HG02938 (cell line): Measurements from ENCODE around the gene NELFA.

Experiments used
- ATAC-seq: cut with Tn5 transposase; IDR thresholded peaks from one replicate; pipeline ENCODE4 v1.9.1; 2021; ENCODE audit warnings: mild to moderate bottlenecking, moderate library complexity; ENCODE audit not compliant: unreplicated experiment

Gene NELFA

DNA sequence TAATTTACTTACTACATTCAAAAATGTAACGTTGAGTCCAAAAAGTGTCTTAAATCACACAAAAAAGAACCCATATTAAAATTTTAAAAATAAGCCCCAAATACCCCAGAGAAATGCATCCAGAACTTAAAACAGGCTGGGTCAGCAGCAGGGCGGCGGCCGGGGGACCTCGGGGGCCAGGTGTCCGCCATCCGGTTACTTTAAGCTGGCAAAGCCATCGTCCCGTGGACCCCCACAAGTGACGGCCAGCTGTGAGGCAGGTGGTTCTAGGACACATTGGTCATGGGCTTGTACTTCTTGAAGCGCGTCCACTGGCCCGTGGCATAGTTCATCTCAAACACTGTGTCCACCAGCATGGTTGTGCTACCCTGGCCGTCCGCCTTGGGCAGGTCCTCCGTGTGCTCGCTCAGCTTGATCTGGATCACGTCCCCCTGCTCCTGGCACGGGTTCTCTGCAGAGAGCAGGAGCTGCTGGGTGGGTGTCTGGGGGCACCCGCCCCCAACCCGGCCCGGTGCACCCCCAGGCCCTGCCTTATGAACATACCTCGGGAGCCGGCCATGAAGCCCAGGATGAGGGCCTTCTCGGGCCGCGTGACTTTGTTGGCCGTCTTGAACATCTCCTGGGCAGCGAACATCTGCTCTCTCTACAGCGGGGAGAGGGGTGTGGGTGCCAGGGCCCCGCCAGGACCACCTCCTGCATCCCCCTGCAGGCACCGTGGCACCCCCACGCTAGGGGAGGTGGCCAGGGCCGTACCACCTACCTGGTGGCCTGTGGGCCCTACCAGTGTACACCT lies 25.5 kb downstream of the NELFA start:
- ATAC-seq, result no peak

DNA sequence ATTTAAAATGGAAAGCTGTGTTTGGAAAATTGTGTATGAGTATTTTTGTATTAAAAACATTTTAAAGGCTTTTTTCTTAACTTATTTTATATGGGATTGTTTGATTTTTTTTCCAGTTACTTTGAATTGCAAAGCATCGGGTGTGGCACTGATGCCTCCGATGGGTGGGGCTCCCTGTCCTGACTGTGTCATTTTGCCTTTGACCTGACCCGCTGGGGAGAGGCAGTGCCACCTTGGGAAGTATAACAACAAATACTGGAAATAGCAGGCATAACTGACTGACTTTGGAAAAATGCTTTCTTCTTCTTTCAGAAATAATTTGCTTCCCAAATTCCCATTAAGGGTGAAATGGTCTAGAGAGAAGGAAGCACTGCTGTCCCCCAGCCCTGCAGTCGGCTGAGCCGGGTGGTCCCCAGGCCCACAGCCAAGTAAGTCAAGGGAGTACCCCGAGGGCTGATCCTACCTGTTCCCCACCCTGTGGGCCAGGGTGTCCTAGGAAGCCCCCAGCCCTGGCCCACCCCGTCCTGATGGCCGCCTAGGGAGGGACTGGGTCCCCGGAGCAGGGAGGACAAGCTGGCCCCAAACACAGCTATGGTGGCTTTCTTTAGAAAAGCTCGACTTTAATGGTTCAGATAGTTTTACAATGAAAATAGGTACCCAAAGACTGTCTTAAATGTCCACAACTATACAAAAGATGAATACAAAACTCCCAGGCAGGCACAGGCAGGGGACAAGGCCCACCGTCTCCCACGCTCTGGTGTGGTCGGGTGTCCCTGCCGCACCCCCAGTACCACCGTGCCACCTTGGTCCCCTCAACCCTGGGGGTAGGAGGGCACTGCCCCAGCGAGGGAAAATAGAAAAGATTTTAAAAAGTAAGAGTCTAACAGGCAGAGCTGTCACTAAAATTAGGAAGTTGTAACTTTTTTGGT lies 26.4 kb downstream of the NELFA start:
- ATAC-seq, result no peak

DNA sequence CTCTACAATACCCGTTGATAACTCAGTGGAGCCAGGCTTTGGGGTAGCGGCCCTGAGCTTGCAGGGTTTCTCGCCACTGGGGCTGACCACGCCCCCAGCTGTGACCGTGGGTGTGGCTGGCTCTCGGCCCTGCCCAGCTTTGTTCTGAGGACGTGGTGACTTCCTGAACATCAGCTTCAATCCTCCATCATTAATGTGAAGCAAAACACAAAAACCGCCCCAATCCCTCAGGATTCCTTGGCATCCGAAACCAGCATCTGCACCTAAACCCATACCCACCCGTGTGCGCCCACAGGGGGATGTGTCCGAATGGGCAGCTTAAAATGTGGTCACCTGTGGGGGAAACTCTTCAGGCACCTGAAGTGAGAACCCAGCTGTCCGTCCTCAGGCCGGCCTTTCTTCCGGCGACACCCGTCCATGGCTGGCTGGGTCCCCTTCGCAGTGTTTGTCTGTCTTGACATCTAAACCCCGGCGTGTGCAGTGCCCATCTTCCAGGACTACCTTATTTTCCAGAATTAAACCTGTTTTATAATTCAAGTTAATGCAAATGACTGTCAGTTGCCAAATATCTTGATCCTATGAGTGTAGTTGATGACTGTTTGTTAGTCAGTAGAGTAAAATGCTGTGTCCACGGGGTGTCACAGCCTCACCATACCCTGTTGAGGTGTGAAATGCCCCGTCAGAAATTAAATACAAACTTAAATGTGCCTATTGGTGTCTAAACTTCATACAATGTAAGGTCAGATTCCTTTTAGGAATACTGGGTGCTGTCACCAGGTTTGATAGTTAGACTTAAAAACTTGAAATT lies 27.3 kb downstream of the NELFA start:
- ATAC-seq, result no peak

DNA sequence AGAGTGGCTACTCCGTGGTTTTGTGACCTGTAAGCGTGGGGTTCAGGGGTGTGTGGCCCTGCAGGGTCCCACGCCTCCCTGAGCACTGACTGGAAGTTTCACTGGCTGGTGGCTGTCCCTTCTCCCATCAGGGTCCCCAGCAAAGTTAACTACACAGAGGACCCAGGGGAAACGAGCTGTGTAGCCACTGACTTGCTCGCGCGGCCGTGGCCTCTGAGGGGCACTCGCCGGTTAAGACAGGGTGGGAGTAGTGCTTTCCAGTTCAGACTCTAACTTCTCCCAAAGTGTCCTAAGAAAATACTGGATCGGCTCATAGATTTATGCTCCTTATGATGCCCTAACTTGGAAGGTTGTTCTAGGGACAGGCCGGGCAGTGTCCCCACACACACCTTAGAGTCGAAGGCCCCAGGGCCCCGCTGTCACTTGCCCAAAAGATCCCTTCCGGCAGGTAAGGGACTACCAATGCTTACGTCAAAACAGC lies 28.2 kb downstream of the NELFA start:
- ATAC-seq, result no peak

DNA sequence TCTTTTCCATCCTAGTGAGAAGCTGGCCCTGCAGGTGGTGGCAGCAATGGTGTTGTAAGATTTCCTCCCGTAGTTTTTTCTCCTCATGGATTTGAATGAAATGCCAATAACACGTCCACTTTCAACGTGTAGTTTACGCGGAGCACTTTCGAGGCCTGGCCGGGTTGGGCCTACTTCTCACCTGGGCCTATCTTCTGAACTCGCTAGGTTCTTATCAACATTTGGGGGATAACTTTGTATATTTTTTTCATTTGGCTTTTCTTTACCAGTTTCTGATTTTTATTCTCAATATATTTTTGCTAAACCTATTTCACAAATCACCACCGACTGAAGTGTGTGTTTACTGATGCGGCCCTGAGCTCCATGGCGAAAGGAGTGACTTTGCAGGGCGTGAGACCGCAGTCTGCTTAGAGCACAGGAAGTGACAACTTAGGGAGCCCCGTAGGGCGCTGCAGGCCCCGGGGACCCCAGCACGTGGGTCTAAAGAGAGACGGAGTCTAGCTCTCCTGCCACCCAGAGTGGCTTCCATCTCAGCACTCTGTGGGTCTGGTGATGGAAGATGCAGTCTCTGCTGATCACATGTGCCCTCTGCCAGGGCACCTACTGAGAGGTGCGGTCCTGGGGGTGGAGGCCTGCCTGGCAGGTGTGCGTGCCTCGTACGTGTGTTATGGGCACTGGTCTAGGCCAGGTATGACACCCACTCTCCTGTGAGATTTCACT lies 29.1 kb downstream of the NELFA start:
- no peak for ATAC-seq

DNA sequence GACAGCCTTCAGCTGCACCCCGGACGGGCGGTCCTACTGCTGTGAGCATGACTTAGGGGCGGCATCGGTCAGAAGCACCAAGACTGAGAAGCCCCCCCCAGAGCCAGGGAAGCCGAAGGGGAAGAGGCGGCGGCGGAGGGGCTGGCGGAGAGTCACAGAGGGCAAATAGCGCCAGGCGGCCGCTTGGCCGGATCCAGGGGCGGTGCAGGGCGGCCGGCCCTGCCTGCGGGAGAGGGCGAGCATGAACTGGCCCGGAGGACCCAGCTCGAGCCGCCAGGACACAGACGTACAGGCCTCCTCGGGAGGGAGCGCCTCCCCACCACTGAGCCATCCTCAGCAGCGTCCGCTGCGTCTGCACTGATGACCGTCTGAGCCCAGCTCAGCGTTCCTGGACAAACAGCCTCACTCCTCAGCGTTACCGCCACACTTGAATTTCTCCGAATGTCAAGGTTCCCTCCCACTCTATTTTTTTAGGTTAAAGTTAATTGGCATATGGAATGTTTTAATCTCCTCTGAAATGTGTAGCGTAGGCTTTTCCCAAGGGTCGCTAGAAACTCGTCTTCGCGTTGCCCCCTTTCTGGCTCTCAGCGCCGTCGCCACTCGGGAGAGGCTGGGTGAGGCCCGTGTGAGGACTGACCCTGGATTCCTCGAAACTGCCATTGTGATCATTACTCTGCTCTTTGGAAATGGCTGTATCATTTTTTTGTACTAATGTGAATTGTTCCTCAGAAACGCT lies 29.9 kb downstream of the NELFA start:
- ATAC-seq, result no peak

DNA sequence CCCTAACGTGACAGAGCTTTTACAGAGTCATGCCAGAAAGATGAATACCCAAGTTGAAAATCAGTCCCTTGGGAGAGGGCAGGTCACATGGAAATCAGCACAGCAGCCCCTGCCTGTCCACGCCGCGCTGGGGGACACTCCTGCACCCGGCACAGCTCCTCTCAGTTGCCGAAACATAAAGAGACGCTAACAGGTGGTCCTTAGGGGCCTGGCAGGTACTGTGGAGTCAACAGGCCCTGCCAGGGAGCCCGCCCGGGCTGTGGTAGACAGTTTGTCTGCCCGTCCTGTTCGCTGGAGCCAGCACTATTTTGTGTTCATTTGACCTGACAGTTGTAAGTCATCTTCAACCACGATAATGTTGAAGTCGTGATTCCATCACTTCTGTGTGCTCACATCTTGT lies 30.5 kb downstream of the NELFA start:
- no peak for ATAC-seq

DNA sequence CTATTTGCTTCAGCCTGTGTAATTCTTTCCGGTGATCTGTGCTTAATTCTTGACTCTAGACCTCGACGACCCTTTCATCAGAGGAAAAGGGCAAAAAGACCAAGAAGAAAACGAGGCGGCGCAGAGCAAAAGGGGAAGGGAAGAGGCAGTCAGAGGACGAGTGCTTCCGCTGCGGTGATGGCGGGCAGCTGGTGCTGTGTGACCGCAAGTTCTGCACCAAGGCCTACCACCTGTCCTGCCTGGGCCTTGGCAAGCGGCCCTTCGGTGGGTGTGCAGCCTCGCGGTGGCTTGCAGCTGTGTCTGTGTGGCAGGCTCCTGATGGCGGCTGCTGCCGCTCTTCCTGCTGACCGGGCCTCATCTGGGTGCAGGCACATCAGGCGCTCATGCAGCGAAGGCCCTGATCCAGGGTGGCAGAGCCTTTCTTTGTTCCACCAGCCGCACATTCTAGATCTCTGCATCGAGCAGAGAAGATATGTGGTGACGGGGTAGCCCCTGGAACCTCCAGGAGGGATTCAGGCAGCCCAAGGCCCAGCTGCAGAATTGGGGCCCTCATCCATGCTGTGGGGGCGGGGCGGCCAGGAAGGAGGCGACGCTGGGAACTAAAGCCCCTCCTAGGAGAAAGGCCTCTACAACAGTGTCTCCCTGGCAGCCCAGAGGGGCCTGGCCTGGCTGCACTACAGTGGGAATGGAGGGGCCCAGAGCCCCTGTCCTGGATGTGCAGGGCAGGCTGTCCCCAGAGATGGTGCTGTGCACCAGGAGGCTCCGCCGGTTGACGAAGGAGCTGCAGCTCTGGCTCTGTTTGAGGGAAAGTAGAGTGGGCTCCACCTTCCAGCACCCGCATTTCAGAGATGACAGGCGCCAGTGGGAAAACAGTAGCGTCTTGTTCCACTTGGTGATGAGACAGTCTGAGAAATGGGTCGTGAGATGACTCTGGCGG lies 32.1 kb downstream of the NELFA start:
- no peak for ATAC-seq

DNA sequence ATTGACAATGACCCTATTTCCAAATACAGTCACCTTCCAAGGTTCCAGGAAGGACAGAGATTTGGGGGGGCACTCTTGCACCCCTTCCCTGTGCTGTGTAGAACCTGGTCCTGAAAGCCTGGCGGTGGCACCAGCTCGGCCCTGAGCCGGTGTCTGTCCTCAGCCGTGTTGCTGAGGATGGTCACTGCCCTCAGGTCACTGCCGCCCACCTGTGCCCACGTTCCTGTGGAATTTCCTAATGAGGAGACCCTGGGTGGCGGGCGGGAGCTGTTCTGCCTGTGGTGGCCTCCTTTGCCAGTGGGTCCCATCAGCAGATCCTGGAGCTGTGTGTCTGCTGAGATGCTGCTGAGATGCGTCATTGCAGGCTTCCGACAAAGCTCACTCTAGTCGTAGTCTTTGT lies 32.9 kb downstream of the NELFA start:
- no peak for ATAC-seq

DNA sequence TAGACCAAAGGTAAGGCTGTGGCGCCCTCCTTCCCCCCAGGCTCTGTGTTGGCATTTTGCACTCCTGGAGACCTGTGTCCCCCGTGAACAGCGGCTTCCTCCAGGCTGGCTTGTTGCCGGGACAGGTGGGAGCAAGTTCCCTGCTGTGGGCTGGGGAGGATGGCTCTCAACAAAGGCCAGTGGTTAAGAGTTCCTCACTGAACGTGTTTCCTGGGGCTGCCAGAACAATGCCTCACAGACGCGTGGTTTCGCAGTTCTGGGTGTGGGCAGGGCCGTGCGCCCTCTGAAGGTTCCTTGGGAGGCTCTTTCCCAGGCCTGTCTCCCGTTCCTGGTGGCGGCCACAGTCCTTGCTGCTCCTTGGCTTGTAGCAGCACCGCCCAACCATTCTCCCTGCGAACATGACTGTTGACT lies 33.4 kb downstream of the NELFA start:
- ATAC-seq, result no peak

DNA sequence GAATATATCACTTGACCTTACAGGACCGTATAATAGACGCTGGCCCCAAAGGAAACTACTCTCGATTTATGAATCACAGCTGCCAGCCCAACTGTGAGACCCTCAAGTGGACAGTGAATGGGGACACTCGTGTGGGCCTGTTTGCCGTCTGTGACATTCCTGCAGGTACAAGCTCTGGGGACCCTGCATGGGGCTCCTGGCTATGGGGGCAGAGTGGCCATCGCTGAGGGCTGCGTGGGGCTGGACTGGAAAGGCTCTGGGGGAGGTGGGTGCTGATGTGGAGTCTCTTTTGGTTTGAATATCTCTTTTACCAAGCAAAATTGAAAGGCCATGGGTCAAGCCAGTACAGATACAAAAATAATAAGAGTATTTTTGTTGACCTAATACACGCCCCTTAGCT lies 33.9 kb downstream of the NELFA start:
- ATAC-seq, result no peak

DNA sequence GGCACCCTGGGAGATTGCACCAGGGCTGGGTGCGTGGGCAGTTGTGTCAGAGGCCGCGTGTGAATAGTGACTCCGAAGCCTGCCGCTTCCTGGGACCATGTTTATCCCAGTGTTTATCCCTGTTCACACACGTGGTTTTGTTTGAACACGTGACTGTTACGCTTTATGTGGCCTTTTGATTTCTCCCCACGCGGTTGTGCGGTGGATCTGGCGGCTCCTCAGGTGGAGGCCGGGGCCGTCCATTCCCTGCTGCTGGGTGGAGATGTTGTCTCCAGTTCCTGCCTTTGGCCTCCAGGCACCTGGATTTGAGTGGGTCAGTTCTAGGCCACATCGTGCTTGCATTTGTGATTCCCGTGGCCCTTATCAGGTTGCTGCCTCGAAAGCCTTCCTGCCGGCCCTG lies 35.1 kb downstream of the NELFA start:
- no peak for ATAC-seq

DNA sequence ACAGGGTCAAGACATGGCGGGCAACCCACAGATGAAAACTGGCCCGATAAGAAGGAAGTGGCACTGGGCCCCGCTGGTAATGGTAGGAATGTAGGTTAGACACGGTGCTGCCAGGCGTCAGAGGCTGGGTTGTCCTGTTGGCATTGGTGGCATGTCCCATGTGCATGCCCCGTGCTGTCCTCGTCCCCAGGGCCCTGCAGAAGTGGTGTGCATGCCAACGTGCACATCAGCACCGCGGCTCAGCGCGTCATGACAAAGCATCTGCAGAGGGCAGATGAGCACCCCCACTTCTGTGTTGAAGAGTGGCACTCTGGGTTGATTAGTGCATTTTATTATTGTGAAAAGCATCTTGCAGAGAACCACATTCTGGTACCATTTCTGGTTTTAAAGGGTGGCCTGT lies 35.6 kb downstream of the NELFA start:
- ATAC-seq, result no peak

DNA sequence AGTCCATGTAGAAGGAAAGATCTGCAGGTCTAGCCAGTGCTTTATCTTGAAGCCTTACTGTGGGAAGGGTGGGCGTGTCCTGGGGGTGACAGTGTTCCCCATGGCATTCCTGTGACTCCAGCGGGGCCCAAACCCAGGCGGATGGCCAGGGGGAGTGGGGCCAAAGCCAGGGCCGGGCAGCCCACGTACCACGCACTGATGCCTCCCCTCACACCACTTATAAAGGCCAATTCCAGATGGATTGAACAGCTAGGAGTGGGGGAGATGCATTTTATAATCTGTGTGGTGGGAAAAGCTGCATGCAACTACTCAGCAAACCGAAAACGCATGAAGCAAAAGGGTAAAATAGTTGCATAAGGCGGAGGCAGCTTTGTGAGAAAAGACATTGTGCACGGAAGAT lies 36.4 kb downstream of the NELFA start:
- no peak for ATAC-seq

DNA sequence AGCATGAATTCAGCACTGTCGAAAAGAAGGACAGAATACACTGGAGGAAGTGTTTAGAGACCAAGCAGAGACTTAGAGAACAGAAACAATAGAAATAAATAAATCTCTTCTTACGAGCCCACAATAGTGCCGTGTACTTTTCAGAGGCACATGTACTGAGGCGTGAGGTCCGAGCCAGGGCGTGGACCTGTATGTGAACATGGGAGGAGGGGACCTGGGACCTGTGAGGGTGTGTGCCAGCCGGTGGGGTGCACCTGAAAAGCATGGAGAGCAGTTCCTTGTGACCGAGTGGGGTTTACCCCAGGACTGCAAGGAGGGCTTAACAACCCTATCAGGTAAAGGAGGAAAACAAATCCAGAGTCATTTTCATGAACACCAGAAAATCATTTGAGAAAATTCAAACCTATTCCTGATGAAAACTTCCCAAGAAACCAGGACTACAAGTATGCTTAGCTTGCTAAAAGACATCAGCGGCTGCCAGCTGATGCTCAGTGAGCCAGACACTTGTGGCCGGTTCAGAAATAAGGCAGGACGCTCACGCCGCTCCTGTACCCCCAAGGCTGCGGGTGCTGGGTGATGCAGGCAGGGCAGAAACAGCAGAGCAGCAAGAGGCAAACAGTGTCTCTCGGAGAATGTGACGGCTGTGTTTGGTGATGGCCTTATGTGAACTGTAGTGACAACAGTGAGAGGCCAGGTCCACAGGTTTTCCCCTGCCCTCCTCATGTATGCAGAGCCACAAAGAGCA lies 37.1 kb downstream of the NELFA start:
- ATAC-seq, result no peak

DNA sequence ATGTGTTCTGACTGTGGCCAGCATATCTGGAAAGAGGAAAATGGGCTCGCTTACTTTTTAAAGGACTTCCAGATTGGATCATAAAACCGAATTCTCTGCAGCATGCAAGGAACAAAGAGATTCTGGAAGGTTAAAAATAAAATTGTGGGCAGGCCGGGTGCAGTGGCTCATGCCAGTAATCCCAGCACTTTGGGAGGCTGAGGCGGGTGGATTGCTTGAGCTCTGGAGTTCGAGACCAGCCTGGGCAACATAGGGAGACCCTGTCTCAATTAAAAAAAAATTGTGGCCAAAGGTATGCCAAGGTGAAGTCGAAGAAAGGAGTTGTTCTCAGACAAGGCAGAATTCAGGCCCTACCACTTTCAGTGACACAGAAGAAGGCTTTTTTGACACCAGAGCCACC lies 37.8 kb downstream of the NELFA start:
- no peak for ATAC-seq

DNA sequence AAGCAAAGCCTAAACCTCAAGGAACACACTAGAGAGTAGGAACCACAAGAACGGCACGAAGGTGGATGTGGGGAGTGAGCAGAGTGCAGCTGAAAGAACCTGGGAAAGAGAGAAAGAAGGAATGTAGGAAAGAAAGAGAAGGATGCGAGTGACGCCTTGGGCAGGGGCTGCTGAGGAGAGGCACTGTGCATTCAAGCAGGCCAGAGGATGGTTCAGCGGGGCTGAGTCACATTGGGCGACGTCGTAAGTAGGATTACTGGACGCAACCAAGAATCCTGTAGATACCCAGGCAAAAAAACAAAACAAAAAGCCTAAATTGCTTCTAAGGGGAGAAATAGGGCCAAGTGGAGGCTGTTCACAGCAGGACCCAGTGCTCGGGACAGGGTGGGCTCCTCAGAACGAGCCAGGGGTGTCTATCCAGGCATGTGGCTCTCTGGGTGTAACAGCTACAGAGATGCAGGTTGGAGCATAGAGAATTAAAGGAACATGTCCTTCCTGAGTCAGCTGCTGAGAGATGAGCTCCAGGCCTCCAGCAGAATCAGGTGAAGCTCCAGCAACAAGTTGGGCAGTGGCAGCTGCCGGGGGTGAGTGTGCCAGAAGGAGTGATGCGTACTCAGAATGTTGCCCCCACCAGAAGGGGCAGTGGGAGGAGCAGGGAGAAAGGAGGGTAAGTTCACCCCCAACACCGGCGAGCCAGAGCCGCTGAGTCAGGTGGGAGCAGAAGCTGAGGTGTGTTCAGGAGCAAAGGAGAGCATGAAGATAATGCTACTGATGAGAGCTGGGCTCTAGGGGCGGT lies 38.6 kb downstream of the NELFA start:
- ATAC-seq, result no peak
